Measurements from ENCODE around the gene SCNN1A.

Gene SCNN1A

DNA sequence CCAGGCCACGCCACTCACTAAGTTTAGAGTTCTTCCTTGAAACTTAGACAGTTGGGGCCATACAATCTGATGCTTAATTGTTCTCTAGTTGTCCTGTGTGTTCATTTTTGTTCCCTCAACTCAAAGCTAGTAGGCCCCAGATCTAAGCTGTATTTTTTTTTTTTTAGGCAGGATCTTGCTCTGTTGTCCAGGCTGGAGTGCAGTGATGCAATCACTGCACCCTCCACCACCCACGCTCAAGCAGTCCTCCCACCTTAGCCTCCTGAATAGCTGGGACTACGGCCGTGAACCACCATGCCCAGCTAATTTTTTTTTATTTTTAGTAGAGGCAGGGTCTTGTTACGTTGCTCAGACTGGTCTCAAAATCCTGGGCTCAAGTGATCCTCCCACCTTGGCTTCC is 41.0 kb downstream of the SCNN1A start:
- no peak for DNase-seq (ENCODE audit: low read depth)

DNA sequence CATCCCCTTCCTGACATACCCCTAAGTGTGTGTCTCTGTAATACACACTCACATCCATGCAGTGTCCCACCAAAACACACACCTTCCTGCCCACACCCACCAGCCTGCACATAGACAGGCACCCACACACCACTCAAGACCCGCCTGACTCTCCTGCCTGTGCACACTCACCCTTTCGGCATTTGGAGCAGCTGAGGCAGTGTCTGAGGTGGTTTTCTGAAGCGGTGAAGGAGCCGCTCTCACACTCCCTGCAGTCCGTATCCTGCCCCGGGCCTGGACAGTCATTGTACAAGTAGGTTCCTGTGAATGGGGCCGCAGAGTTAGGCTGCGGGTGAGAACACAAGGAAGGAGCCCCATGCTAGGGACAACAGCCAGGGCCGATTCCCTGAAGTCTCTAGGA is 41.8 kb downstream of the SCNN1A start:
- no peak for DNase-seq (ENCODE audit: low read depth)

DNA sequence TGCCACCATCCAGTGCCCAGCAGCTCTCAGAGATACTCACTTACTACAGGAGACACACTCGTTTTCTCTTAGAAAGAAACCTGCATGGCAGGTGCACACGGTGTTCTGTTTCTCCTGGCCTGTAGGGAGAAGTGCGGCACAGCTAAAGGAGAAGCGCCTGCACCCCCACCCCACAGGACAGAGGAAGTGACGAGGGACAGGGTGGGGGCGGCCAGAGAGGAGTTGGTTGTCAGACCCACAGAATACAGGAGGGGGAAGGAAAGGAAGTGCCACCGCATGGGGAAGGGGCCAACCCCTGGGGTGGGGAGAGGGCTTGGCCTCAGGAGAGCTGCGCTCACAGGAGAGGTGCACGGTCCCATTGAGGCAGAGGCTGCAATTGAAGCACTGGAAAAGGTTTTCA is 42.3 kb downstream of the SCNN1A start:
- DNase-seq (ENCODE audit: low read depth): no peak

DNA sequence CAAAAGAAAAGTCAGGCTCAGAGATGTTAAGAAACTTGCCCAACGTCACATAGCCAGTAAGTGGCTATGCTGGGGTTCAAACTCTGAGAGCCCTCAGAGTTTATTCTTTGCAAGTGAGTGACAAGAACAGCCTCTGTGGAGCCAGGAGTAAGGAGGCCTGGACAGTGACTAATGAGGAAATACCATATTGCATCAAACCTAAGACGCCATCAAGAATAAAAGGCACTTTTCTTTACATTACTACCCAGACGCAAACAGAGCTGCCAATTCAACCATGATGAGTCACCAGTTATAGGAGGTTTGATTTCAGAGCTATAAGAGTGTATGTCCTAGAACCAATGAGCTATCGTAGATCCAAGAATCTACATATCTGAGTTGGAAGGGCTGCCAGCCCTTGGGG is 42.9 kb downstream of the SCNN1A start:
- no peak for DNase-seq (ENCODE audit: low read depth)

DNA sequence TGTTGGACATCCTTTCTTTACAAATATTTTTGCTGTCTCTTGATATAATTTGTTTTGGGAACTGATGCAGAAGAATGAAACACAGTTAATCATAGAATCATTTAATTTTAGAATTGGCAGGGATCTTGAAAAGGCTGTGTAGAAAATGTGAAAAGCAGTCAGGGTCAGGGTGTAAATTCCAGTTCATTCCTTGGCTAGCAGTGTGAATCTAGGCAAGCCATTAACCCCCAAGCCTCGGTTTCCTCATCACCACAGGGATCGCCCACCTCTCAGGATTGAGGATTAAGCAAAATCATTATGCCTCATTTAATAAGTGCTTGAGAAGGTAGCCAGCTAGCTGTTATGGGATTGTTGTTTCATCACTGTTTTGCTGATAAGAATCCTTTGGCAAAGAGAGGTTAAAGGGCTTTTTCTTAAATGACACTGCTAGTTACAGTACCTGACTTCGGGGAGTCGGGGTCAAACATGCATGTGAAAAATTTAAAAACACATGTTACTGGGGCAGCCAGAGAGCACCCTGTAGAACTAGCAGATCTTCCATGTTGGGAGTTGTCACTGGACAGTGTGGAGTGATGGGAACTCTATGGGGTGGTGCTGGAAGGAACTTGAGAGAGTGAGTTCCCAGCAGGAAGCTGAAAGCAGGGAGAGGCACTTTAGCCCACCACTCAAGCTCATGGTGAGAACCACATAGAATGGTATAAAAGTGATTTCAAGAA is 44.2 kb downstream of the SCNN1A start:
- DNase-seq (ENCODE audit: low read depth): no peak

DNA sequence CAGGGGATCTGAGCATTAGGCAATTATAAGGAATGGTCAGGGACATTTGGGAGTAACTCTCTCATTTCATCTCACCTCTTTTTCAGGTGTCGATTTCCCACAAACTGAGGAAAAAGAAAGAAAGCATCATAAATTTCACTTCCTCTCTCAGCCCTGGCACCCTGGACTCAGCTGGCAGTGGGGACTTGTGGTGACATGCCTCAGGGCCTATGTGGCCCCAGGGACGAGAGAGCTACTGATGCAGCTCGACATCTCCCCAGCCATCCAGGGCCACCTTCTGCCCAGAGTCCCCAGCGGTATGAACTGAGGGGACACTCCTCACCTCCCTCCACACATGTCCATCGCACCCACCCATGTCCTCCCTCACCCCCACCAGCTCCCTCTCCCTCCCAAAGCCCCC is 45.2 kb downstream of the SCNN1A start:
- no peak for DNase-seq (ENCODE audit: low read depth)

- no peak for DNase-seq (ENCODE audit: low read depth)
Measured at GRCh38 chr12:6329703-6330064, 45.7 kb downstream of the SCNN1A start.

DNA sequence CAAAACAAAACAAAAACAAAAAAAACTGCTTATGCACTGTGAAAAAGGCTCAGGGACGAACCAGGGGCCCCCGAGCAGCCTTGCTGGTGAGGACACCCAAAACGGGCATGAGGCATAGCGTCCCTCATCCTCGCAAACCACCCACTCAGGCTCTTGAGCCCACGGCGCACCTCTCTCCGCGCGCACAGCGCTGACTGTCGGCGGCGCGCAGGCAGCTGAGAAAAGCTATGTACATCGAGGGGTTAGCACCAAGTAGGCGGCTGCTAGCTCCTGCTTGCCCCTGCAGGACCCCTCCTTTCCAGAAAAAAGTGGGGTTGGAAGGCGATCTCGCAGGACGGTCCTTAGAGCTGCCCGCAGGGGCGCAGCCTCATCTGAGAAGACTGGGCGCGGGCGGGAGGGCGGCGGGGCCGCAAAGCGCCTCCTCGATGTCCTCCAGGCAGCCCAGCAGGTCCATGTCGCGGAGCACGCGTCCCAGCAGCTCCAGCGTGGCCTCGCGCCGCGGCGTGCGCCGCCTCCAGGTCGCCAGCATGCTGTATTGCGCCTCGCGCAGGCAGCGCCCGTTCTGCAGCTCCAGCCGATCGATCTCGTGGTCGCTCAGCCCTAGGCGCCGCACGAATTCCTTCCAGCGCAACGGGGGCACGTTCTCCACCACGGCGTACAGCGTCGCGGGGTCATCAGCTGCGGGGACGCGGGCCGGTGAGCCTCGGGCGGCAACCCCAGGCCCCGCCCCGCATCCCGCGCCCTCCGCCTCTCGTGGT is 46.2 kb downstream of the SCNN1A start:
- DNase-seq (ENCODE audit: low read depth): no peak

- DNase-seq (ENCODE audit: low read depth): no peak
Measured at GRCh38 chr12:6328045-6328779, 47.2 kb downstream of the SCNN1A start.

DNA sequence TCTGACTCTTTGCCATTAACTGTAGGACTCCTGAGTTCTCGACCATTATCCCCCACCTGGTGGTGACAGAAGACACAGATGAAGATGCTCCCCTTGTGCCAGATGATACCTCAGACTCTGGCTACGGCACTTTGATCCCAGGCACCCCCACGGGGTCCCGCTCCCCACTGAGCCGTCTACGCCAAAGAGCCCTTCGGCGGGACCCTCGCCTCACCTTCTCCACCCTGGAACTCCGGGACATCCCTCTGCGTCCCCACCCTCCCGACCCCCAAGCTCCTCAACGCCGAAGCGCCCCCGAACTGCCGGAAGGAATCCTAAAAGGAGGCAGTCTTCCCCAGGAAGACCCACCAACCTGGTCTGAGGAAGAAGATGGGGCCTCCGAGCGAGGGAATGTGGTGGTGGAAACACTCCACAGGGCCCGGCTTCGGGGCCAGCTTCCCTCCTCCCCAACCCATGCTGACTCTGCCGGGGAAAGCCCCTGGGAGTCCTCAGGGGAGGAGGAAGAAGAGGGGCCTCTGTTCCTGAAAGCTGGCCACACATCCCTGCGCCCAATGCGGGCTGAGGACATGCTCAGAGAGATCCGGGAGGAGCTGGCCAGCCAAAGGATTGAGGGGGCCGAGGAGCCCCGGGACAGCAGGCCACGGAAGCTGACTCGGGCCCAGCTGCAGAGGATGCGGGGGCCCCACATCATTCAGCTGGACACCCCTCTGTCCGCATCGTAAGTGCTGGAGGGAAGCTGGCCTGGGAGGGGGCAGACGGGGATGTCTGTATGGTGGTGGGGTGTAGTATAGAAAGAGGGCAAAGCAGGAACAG is 47.9 kb downstream of the SCNN1A start:
- DNase-seq (ENCODE audit: low read depth): no peak

DNA sequence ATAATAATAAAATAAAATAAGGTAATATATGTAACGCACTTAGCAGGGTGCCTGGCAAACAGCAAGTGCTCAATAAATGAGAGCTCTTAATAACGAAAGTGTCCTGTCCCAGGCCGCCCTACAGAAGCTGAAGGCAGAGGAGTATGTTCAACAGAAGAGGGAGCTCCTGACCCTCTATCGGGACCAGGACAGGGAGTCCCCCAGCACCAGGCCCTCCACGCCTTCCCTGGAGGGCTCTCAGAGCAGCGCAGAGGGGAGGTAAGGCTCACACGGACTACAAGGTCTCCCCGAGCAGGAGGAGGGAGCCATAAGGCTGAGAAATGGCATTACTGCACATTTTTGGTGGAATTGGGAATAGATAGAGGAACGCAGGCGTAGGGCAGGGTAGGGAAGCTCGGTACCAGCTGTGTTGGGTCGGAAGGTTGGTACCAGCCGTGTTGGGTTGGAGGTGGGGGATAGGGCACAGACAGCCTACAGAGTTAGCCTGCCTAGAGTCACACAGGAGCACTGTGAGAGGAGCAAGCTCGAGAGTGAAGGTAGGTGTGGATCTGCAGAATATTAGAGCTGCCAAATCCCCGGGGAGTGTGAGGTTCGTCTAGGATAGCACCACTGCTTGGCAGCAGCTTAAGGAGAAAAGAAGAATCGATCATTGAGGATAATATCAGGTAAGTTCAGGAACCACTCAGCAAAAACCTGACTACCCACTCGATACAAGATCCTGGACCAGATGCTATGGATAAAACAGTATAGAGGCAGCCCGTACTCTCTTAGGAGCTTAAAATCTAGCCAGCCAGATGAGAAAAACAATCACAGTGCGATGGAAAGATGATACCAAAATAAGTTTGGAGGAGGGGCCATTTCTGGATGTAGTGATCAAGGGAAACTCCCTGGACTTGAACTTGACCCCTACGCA is 48.8 kb downstream of the SCNN1A start:
- DNase-seq (ENCODE audit: low read depth): no peak

GRCh38 chr12:6324936-6325750 is 50.2 kb downstream of the SCNN1A start:
- no peak for DNase-seq (ENCODE audit: low read depth)

GRCh38 chr12:6323995-6324711 is 51.2 kb downstream of the SCNN1A start:
- DNase-seq (ENCODE audit: low read depth): no peak

DNA sequence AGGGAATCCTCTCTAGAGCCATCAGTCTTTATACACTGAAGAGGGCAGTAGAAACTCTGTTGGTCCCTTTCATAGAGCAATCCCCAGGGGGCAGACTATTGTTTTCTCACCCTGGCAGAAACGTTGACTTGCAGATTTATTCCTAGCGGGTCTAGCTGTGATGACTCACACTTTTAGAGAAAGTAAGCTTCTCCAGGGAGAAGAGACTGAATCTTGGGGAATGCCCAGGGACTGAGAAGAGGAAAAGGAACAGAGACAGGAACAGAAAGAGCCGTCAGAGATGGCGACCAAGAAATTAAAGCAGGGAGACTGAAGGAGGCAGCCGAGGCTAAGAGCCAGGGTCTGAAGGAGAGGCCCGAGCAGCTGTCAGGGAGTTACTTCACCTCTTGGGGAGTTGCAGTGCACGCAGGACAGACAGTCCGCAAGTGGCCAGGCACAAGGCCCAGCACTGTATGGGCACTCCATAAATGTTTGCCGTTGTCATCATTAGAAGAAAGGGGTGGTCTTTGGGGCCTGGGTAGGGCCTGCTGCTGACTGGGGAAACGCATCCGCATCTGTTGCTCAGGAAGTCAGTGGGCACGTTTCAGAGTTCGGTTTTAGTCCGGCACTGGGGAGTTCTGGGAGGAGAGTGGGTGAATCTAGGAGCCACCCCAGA is 51.9 kb downstream of the SCNN1A start:
- no peak for DNase-seq (ENCODE audit: low read depth)

- no peak for DNase-seq (ENCODE audit: low read depth)
Measured at GRCh38 chr12:6322969-6323339, 52.4 kb downstream of the SCNN1A start.

DNA sequence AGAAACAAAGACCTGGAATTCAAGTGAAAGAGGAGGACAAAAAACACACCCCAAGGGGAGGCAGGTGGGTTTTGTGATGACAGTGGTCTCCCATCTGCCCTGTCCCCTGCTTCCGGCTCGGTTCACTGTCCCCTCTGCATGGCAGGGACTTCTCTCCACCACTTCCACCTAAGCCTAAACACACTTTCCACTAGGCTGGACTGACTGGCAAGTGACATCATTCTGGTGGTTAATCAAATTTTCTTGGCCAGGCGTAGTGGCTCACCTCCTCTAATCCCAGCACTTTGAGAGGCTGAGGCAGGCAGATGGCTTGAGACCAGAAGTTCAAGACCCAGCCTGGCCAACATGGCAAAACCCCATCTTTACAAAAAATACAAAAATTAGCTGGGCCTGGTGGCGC is 53.0 kb downstream of the SCNN1A start:
- no peak for DNase-seq (ENCODE audit: low read depth)

GRCh38 chr12:6321905-6322304 is 53.5 kb downstream of the SCNN1A start:
- DNase-seq (ENCODE audit: low read depth): no peak

- no peak for DNase-seq (ENCODE audit: low read depth)
Measured at GRCh38 chr12:6319446-6319845, 55.9 kb downstream of the SCNN1A start.

GRCh38 chr12:6318440-6318879 is 56.9 kb downstream of the SCNN1A start:
- DNase-seq (ENCODE audit: low read depth): no peak

Measured in T follicular helper cell (primary cell).